ENCODE data around the gene FHL2. TPM values are rescaled to one million over a fixed set of nuclear protein-coding genes. Genes with fewer than 3 reads are reported as not detected.

FHL2 gene
- 60.8 and 130 TPM in 2 replicates for total RNA-seq

GRCh38 chr2:105398336-105399206 is at the start of gene FHL2:
TSS of gene FHL2 (minus strand) at chr2:105399051. CDS start at chr2:105386516, 12,535 bp downstream.

DNA sequence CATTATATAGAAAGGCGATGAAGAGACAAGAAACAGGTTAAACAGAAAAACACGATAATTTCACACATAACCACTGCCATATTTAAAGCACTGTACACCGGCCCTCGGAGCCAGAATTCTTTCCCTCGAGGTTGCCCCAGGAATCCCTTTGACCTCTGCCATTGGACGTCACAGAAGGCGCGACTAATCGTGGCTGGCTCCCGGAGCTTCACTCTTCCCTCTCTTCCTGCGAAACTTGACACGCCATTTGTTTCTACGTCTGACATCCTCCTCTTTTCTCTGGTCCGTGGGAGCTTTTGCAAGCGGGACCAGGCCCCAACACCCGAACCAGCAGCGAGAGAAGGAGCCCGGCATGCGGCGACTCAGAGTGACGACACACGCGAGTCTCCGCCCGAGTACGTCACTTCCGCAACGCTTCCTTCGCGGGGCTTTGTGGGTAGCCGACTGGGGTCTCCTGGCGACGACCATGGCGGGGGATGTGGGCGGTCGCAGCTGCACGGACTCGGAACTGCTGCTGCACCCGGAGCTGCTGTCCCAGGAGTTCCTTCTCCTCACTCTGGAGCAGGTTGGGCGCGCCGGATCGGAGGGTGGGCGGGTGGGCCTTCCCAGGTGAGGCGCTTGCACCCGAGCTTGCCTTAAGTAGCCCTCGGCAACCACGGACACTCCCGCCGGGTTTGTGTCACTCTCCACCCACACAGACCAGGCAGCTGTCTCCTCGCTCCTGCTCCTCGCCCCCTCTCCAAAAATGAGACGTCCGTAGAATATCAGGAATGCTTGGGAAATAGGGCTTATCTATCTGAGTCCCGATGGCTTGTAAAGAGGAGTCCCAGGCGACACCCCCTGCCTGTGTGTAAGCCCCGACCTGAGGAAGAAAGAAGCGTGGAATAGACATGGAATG is 61.5 kb downstream of the FHL2 start, which contains the start of gene C2orf49:
C2orf49 (plus strand) TSS at position 419 of the 898 bp plus-strand sequence; CDS start at position 467, 48 bp downstream.

DNA sequence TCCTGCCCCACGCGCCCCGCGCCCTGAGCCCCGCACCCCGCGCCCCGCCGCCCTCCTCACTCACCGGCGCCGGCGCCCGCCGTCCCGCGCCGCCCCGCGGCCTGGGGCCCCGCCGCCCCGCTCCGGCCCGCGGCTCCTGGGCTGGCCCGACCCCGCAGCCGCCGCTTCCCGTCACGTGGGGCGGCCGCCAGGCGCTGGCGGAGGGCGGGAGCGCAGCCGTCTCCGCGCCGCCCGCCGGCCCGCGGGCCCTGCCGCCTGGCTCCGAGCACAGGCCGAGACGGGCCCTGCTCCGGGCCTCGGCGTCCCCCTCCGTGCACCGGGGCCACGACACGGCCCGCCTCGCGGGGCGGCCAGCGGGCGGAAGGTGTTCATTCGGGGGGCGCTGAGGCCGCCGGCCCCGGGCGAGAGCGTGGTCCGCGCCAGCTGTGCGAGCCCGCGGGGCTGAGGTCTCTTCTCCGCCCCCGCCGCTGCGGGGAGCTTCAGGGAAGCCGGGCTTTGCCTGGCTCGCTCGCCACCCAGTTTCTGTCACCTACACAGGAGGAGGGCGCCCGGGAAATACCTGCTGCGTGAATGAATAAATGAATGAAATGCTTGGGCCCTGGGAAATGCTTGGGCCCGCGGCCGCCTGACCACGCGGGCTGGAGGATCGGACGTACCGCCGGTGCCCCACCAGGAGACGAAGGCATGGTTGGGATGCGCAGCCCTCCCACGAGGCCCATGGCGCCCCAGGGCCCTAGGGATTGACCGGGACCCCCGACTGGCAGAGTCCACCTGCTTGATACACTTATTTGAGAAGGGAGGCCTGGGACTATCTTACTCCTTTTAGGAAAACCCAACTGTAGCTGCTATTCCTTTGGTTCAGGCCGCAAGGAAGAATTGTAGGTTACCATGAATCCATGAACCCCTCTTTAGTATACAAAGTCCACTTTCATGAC is 69.0 kb downstream of the FHL2 start, which contains the start of gene TGFBRAP1:
TGFBRAP1 (minus strand) TSS at position 175 of the 935 bp plus-strand sequence. CDS start 21,434 bp downstream, outside the sequence.

Other genes starting within 250 kb of the FHL2 start
- not detected in 2 replicates for gene GPR45, start 157.3 kb downstream of the FHL2 start, total RNA-seq
- 17.4 and 27.2 TPM in 2 replicates for gene TGFBRAP1, start 69.3 kb downstream of the FHL2 start, total RNA-seq
- gene C2orf49, start 61.5 kb downstream of the FHL2 start, total RNA-seq: 28.3 and 38.6 TPM in 2 replicates